ENCODE data around the gene LMTK2.
A peak's percentile ranks its signal among the peaks of the same experiment; 100 is the strongest.

The LMTK2 gene

GRCh38 chr7:98178762-98179490 lies 72.3 kb downstream of the LMTK2 start:
- DNase-seq, result no peak

GRCh38 chr7:98180751-98181150 lies 74.1 kb downstream of the LMTK2 start:
- no peak for DNase-seq

GRCh38 chr7:98185101-98185500 lies 78.4 kb downstream of the LMTK2 start:
- DNase-seq, result no peak

DNA sequence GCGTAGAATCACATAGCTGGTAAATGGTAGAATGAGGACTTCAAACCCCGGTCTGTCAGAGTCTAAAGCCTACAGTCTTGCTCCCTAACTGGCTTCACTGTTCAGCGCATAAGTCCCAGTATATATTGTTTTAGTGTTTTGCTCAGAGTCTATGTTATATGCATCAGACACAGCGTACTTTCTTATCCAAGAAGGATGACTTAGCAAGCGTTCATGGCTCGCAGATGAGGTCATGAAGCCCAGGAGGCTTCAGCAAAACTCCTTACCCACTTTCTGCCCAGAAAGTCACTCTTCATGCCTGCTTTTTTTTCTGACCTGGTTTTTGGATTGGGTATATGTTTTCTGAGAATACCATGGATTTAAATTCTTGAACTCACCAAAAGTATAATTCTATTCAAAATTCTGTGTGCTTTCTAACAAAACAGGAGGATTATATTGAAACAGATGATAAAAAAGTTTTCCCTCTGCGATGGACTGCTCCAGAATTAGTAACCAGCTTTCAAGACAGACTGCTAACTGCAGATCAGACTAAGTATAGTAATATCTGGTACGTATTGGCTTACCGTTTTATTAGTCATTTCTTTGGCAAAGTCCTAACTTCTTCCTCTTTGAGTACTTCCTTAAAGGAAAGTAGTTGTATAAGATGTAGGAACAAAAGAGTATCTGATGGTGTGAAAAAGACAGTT lies 79.9 kb downstream of the LMTK2 start:
- DNase-seq, result no peak

- DNase-seq, result no peak
These were observed 80.5 kb downstream of the LMTK2 start for GRCh38 chr7:98187138-98187502.

DNA sequence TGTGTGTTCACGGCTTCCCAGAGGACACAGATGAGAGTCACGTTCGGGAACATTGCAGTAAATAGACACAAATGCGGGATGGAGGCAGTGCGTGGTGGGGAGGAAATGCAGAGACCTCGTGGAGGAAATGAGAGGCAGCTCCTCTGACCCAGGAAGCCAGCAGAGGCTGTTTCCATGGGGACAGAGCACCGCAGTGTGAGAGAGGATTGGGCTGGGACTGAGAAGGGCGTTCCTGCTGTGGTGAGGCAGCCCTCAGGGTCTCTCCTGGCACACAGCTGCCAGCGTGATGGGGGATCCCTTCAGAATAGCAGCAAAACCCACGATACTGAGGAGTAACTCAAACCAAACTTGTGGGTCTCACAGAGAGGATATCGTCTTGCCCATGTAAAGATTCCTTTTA lies 82.9 kb downstream of the LMTK2 start:
- DNase-seq, result no peak

- no peak for DNase-seq
These were observed 85.2 kb downstream of the LMTK2 start for GRCh38 chr7:98191668-98192431.

DNA sequence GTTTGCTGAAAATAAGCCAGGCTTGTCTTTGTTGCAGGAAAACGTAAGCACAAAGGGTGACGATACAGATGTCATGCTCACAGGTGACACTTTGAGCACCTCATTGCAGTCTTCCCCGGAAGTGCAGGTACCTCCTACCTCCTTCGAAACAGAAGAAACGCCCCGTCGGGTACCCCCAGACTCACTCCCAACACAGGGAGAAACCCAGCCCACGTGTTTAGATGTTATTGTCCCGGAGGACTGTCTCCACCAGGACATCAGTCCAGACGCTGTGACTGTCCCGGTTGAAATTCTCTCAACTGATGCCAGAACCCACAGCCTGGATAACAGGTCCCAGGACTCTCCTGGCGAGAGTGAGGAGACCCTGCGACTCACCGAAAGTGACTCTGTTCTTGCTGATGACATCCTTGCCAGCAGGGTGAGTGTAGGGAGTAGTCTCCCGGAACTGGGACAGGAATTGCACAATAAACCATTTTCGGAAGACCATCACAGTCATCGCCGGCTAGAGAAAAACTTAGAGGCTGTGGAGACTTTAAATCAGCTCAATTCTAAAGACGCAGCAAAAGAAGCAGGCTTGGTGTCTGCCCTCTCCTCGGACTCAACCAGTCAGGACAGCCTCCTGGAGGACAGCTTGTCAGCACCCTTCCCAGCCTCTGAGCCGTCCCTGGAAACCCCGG lies 86.3 kb downstream of the LMTK2 start:
- DNase-seq, result no peak

- no peak for DNase-seq
These were observed 87.0 kb downstream of the LMTK2 start for GRCh38 chr7:98193474-98194180.

DNA sequence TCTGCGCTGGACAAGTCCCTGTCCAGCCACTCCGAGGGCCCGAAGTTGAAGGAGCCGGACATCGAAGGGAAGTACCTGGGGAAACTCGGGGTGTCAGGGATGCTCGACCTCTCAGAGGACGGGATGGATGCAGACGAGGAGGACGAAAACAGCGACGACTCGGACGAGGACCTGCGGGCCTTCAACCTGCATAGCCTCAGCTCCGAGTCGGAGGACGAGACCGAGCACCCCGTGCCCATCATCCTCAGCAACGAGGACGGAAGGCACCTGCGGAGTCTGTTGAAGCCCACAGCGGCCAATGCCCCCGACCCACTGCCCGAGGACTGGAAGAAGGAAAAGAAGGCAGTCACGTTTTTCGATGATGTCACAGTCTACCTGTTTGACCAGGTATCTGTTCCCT lies 87.5 kb downstream of the LMTK2 start:
- DNase-seq, result no peak

- no peak for DNase-seq
These were observed 88.2 kb downstream of the LMTK2 start for GRCh38 chr7:98194672-98195457.

DNA sequence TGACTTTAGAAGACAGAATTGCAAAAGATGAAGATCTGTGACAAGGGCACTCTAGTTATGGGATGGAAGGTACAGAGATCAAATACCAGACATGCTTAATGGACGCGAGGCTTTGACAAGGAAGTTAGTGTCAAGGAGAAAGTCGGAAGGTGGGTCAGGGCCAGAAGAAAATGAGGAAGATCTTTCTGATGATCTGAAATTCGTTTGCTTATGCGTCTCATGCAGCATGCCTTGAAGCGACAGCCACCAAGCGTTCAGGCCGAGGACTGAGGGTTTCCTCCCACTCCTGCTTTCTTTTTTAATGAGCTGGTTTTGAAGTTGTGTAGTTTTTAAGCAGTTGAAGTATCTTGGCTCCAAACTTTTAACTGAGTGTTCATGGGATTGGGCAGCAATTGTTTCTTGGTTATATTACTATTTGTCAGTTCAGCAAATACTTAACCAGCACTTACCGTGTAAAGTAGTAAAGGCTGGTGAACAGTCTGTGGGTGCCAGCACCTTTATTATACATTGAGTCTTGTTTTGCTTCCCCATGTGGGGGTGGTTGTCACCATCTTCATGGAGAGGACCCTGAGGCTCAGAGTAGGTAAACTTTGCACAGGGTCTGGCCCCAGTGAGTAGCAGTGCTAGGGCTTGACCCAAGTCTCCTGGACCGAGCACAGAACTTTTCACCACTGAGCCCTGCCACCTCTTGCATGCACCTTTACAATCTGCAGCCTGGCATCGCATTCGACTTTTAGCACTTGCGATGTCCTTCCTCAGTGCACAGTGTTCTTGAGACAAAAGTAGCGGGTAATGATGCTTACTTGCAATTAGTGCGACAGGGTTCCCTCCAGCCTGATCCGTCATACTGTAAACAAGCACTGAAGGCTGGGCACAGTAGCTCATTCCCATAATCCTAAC lies 90.3 kb downstream of the LMTK2 start:
- DNase-seq, result no peak

GRCh38 chr7:98199131-98199530 lies 92.5 kb downstream of the LMTK2 start:
- DNase-seq, result no peak

- no peak for DNase-seq
These were observed 93.7 kb downstream of the LMTK2 start for GRCh38 chr7:98200364-98200763.

DNA sequence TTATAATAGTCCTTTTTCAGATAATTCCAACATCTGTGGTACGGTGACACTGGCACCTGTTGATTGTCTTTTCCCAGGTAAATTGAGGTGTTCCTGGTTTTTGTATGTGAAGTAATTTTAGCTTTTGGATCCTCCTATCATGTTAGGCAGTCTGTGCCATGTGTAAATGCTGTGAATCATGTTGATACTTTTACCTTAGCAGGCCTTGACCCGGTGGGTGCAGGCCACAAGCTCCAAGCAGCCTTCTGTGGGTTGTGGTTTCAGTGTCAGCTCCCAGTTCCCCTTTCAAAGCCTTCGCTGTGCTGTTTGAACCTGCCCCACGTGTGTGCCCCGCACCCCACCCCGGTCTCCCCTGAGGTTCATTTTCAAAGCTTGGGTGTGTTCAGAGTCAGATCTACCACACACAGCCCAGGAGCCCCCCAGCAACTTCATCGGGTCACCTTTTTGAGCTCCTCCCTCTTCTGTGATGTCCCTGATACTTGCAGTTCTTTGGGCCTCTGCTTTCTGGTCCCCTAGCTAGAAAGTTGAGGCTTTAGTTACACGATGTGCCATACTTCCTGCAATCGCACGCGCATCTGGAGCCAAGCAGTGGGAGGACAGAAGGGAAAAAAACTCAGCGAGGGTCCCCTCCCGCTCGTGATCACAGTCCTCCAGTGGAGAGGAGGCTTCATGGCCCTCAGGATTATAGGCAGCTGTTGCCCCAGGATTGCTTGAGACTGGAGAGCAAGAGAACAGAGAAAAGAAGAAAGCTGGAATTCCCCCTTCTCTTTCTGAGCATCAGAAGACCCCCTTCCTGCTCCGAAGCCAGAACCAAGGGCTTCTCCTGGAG lies 95.9 kb downstream of the LMTK2 start:
- DNase-seq, result peak; percentile 62

GRCh38 chr7:98203261-98203963 lies 96.8 kb downstream of the LMTK2 start:
- no peak for DNase-seq

GRCh38 chr7:98203964-98204605 lies 97.4 kb downstream of the LMTK2 start:
- DNase-seq, result no peak

DNA sequence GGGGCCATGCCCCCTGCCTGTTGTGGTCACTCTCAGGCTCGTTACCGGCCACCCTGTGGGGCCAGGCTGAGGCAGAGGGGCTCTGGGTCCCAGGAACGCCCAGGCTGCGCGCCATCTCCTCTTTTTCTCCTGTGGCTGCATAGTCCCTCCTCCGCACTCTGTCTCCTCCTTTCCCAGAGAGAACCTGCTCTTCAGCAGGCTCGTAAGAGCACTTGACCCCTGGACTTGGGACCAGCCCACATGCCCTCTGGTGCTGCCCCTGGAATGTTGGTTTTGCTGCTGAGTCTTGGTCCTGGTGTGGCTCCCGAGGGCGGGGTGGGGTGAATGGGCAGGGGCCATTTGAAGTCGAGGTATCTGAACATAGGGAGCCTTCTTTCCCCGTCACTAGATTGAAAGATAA lies 98.0 kb downstream of the LMTK2 start:
- no peak for DNase-seq

All from activated naive CD4-positive, alpha-beta T cell treated with anti-CD3 and anti-CD28 coated beads, Interleukin-2, amount 50 U/mL, for 16 hours (primary cell).